Measurements from ENCODE around the gene OR9G4.

Gene OR9G4
- 0 reads per million in 4 experiments for total RNA-seq

- DNase-seq = no peak
Measured at GRCh38 chr11:56748597-56748996, at the start of gene OR9G4. Gene OR9G4 (minus strand): TSS chr11:56748697. CDS start chr11:56743766, 4,931 bp downstream.

- no peak for DNase-seq
Measured at GRCh38 chr11:56783448-56784041, 35.0 kb upstream of the OR9G4 start.

DNA sequence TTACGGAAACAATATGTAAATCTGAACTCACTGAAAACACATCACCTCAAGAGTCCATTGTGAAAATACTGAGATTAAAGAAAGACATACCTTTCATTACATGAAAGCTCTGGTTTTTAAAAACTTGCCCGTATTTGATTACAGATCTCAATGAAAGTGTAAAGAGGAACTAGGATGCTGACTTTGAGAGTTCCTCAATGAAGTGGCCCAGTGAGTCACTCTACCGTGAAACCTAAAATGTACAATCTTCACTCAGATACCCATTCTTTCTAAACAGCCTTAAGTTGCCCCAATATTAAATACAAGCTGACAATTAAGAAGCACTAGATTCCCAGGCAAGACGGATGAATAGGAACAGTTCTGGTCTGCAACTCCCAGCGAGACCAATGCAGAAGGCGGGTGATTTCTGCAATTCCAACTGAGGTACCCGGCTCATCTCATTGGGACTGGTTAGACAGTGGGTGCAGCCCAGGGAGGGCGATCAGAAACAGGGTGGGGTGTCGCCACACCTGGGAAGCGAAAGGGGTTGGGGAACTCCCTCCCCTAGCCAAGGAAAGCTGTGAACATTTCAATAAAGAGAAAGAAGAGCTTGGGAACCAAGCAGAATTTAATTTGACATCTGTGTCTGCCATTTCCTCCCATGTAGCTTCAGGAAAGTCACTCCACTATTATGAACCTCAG is 33.8 kb upstream of the OR9G4 start:
- no peak for DNase-seq

DNA sequence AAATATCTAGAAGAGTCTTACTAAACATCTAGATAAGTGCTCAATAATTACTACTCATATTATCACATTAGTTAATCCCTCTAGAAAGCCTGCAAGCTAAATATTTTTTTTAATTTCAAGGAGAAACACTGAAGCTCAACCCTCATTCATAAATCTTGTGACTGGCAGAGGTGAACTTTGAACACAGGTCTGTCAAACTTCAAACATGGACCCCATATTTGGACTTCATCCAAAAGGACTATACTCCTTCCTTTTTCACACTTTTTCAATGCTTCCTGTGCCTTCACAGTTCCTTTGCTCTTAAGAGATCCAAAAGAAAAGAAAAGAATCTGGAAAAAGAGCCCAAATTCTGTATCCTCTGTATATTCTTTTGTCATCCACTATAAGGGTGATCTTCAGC is 28.3 kb upstream of the OR9G4 start:
- no peak for DNase-seq

DNA sequence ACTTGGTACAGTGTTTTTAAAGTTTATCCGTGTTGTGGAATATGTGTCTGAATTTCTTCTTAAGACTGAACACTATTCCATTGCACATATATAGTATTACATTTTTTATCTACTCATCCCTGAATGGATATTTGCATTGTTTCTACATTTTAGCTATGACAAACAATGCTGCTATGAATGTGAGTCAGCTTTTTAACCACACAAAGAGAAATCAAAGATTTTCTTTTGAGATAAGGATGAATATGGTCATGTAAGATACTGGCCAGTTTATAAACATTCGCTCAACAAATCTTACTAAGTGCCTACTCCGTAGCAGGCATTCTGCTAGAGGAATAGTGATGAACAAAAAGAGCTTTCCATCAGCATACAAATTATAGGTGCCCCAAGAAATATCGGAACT is 16.5 kb upstream of the OR9G4 start:
- no peak for DNase-seq

GRCh38 chr11:56751480-56751879 is 3.0 kb upstream of the OR9G4 start:
- no peak for DNase-seq

DNA sequence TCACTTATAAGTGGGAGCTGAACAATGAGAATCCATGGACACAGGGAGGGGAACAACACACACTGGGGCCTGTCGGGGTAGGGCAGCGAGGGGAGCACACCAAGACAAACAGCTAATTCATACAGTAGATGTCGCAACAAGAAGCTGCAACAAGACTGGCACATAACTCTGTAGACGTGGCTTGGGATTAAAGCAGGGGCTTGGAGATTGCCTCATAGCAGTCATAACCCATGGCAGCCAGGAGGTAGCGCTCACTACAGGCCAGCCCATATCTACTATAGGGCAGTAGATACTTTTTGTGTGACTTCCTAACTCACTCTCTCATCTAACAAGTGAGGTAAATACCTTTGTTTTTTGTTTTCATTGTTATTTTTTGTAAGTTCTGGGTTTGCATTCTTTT is 1.7 kb upstream of the OR9G4 start:
- DNase-seq = no peak

DNA sequence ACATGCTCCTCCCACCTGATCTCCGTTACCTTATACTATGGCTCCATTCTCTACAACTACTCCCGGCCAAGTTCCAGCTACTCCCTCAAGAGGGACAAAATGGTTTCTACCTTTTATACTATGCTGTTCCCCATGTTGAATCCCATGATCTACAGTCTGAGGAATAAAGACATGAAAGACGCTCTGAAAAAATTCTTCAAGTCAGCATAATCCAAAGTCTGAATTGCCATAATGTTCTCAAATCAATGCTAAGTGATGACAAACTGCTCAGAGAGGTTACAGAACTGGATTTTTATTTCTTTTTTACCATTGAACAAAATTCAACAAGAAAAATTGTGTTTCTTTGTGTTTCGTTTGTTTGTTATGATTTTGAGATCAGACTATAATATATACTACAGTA is 7.6 kb downstream of the OR9G4 start:
- no peak for DNase-seq

- no peak for DNase-seq
Measured at GRCh38 chr11:56740107-56740506, 8.4 kb downstream of the OR9G4 start.

- DNase-seq = no peak
Measured at GRCh38 chr11:56720513-56720912, 28.0 kb downstream of the OR9G4 start.

GRCh38 chr11:56716379-56716854 is 32.1 kb downstream of the OR9G4 start:
- DNase-seq = no peak

- DNase-seq = no peak
Measured at GRCh38 chr11:56714206-56714605, 34.3 kb downstream of the OR9G4 start.

- DNase-seq = no peak
Measured at GRCh38 chr11:56706486-56706885, 42.0 kb downstream of the OR9G4 start.

DNA sequence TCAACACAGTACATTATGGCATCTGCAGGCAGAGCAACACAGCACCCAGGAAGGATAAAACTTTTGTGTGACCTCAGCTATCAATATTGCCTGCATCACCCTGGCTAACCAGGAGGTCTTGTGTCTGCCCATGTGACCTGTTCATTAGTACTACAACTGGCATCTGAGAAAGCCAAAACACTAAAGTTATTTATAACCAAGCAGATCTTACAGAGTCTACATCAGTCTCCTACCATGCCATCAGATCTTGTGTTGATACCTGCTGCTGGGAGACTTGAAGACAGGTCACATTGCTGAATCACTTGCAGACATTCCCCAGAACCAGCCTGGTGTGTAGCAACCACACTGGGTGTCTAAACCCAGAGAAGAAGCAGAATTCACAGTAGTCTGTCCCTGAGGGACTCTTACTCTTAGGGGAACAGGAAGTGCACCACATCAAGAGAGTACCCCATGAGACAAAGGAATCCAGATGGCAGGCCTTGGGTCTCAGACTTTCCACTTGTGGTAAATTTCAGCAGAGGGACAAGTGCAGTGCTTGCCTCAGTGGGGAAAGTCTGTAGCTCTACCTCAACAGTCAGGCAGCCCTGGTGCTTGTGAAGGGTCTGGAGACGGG is 42.6 kb downstream of the OR9G4 start:
- DNase-seq = no peak

DNA sequence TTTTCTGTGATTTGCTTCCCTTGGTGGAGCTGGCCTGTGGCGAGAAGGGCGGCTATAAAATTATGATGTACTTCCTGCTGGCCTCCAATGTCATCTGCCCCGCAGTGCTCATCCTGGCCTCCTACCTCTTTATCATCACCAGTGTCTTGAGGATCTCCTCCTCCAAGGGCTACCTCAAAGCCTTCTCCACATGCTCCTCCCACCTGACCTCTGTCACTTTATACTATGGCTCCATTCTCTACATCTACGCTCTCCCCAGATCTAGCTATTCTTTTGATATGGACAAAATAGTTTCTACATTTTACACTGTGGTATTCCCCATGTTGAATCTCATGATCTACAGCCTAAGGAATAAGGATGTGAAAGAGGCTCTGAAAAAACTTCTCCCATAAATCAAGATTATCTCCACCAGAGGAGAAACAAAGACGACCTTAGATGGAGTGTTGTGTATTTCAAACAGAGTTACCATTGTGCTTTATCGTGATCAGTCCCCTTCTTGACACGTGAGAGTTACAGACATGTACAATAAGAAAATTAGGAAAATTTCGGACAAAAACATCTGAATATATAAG is 47.5 kb downstream of the OR9G4 start:
- no peak for DNase-seq

DNA sequence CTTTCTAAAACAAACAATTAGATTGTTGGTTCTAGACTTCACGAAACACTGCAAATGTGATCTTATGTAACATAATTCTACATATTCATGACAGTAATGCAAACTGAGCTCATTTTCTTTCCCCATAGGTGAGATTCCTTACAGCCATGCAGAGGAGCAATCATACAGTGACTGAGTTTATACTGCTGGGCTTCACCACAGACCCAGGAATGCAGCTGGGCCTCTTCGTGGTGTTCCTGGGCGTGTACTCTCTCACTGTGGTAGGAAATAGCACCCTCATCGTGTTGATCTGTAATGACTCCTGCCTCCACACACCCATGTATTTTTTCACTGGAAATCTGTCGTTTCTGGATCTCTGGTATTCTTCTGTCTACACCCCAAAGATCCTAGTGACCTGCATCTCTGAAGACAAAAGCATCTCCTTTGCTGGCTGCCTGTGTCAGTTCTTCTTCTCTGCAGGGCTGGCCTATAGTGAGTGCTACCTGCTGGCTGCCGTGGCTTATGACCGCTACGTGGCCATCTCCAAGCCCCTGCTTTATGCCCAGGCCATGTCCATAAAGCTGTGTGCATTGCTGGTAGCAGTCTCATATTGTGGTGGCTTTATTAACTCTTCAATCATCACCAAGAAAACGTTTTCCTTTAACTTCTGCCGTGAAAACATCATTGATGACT is 48.1 kb downstream of the OR9G4 start:
- no peak for DNase-seq

DNA sequence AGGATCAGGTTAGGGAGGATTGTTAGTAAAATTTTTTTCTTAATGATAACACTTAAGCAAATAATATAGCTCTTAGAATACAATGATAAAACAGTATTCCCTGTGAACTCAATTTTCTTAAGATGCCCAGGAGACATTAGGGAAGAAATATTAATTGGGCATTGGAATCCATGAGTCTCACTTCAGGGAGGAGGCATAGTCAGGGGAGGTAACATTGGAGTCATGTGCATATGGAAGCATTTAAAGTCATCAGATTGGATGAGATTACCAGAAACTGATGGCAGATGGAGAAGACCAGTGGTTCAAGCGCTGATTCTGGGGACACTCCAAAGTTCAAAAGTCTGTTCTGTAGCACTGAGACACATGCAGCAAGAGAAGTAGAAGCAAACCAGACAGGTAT is 49.7 kb downstream of the OR9G4 start, which contains the start of gene OR9G1:
OR9G1 (plus strand) TSS at position 301 of the 400 bp plus-strand sequence. CDS start 1,293 bp downstream, outside the sequence.
- no peak for DNase-seq

DNA sequence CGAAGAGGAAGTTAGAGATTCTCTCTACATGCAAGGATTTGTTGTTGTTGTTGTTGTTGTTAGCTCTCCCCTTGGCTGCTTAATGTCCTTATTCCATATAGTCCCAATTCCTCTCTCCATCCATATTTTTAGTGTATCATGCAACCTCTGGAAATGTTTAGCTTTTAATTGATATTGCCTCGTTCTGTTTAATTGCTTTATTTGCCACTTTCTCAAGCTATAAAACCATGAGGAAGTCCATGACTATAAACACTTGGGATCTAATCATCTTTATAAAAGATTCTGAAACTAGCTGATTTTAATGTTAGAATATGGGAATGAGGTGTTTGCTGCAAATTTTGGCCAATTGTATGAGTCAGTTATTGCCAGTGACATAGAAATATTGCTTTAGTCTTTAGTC is 55.1 kb downstream of the OR9G4 start:
- no peak for DNase-seq

All from effector CD8-positive, alpha-beta T cell (primary cell).